Muscle layer of duodenum (tissue), 2 donors: ENCODE data around the gene PRR16.
"Not testable (repeated sequence)": the region's sequence is repeated elsewhere in the genome, so short reads cannot be mapped to it uniquely, and the experiment has no call there.

ENCODE experiments used
- H3K27ac ChIP-seq: one replicate; pipeline ENCODE4 v1.7.0; 2013; ENCODE audit warnings: mild to moderate bottlenecking, low read length
- H3K27me3 ChIP-seq: one replicate; pipeline ENCODE4 v1.7.0; 2013; ENCODE audit warnings: low read depth, mild to moderate bottlenecking, control low read depth, low read length
- H3K36me3 ChIP-seq, 2 donors: one replicate each; pipeline ENCODE4 v1.7.0; 2013; ENCODE audit warnings: low read length in 2 of 2, control low read depth in 1 of 2, mild to moderate bottlenecking in 1 of 2; ENCODE audit not compliant: insufficient read depth in 2 of 2, control insufficient read depth in 1 of 2
- H3K4me1 ChIP-seq, 2 donors: one replicate each; pipeline ENCODE4 v1.7.0; 2013; ENCODE audit warnings: low read length in 2 of 2, mild to moderate bottlenecking in 2 of 2, control low read depth in 1 of 2, moderate library complexity in 1 of 2; ENCODE audit not compliant: insufficient read depth in 2 of 2, control insufficient read depth in 1 of 2
- H3K4me3 ChIP-seq, 2 donors: one replicate each; pipeline ENCODE4 v1.7.0; 2013; ENCODE audit warnings: low read length in 2 of 2, low read depth in 1 of 2, mild to moderate bottlenecking in 1 of 2
- H3K9me3 ChIP-seq, 2 donors: one replicate each; pipeline ENCODE4 v1.7.0; 2013; ENCODE audit warnings: low read length in 2 of 2, control low read depth in 1 of 2, mild to moderate bottlenecking in 1 of 2; ENCODE audit not compliant: control insufficient read depth in 1 of 2
- donor health status: healthy.

Gene PRR16

DNA sequence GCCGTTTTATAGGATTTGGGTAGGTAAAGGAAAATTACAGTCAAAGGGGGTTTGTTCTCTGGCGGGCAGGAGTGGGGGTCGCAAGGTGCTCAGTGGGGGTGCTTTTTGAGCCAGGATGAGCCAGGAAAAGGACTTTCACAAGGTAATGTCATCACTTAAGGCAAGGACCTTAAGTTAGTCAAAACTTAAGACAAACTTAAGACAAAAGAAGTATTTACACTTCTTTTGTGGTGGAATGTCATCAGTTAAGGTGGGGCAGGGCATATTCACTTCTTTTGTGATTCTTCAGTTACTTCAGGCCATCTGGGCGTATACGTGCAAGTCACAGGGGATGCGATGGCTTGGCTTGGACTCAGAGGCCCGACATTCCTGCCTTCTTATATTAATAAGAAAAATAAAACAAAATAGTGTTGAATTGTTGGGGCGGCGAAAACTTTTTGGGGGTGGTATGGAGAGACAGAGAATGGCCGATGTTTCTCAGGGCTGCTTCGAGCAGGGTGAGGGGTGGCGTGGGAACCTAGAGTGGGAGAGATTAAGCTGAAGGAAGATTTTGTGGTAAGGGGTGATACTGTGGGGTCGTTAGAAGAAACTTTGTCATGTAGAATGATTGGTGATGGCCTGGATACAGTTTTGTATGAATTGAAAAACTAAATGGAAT lies 233.7 kb downstream of the PRR16 start:
- H3K27me3 ChIP-seq, H3K4me1 ChIP-seq, H3K36me3 ChIP-seq: not testable (repeated sequence)

DNA sequence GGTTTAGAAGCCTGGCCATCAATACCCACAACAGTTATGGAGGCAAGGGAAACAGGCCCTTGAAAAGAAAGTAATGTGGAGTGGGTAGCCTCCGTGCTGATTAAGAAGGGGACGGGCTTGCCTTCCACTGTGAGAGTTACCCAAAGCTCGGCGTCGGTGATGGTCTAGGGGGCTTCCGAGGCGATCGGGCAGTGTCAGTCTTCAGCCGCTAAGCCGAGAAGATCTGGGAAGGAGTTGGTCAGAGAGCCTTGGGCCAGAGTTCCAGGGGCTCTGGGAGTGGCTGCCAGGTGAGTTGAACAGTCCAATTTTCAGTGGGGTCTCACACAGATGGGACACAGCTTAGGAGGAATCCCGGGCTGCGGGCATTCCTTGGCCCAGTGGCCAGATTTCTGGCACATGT lies 236.6 kb downstream of the PRR16 start:
- H3K4me1 ChIP-seq, H3K9me3 ChIP-seq, H3K27me3 ChIP-seq, H3K27ac ChIP-seq, H3K4me3 ChIP-seq, H3K36me3 ChIP-seq: not testable (repeated sequence)

More for the DNA sequence above, 233.7 kb downstream of the PRR16 start:
- H3K27ac ChIP-seq, H3K9me3 ChIP-seq, H3K4me3 ChIP-seq: not testable (repeated sequence)

DNA sequence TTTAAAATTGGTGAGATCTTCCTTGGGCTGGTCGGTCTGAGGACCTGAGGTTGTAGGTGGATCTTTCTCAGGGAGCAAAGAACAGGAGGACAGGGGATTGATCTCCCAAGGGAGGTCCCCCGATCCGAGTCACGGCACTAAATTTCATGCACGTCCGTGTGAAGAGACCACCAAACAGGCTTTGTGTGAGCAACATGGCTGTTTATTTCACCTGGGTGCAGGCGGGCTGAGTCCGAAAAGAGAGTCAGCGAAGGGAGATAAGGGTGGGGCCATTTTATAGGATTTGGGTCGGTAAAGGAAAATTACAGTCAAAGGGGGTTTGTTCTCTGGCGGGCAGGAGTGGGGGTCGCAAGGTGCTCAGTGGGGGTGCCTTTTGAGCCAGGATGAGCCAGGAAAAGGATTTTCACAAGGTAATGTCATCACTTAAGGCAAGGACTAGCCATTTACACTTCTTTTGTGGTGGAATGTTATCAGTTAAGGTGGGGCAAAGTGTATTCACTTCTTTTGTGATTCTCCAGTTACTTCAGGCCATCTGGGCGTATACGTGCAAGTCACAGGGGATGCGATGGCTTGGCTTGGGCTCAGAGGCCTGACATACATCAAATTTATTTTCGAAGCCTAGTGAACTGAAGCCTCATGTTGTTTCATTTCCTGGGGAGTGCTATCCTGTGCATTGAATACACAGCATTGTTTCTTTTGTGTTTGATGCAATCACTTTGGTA lies 238.9 kb downstream of the PRR16 start:
- not testable (repeated sequence) for H3K27me3 ChIP-seq, H3K4me3 ChIP-seq, H3K9me3 ChIP-seq, H3K36me3 ChIP-seq, H3K27ac ChIP-seq, H3K4me1 ChIP-seq

DNA sequence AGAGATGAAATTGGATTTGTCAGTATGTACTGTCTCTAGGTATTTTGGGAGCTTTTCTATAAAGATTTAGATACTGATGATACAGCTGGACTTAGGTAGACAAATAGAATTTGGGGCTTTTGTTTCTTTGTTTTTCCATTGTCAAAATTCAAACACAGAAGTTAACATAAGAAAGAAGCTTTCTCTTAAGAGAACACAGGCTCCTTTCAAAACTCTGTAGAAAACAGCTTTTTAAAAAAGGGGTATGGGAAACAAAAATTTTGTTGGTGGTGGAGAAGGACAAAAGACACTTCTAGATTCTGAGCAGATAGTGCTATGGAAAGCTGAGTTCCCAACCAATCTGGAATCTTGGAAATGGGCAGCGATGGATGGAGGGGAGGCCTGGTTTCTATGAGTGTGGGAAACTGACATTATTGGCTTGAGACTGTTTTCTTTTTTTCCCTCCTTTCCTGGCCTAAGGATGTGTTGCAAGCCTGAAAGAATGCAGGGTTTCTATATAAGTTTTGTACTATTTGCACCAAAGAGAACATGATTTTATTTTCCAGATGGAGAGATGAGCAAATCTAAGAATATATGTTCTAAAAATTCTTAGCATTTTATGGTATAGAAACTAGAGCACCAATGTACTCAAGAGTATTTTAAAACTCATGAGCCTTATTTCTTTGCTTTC lies 240.0 kb downstream of the PRR16 start:
- H3K4me1 ChIP-seq = no peaks in the 10 kb centered on the region
- H3K27me3 ChIP-seq = no peaks in the 10 kb centered on the region
- H3K27ac ChIP-seq = no peak overlapping the region
- no peaks in the 10 kb centered on the region for H3K9me3 ChIP-seq
- H3K36me3 ChIP-seq = no peaks in the 10 kb centered on the region
- no peak overlapping the region for H3K4me3 ChIP-seq

DNA sequence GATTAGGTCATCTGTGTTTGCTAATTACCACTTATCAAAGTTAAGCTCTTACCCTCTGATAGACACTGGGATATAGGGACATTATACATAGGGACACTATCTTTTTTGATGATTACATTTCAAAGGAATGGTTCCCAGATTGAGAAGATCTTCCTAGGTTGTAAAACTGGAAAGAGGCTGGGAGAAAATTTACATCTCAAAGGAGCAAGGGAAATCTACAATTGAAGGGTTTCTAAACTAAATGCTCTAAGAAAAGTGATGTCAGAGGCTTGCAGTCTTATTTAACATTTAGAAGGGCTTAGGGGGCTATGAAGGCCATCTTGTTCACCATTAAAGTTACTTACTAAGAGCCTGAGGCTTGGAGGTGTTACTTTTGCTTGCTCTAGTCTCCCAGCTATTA lies 242.8 kb downstream of the PRR16 start:
- Histone ChIP-seq H3K36me3 (no peaks in the 10 kb centered on the region), H3K27ac (no peak overlapping the region), H3K9me3 (no peaks in the 10 kb centered on the region), H3K4me3 (no peak overlapping the region), H3K4me1 (no peaks in the 10 kb centered on the region), H3K27me3 (no peaks in the 10 kb centered on the region)

DNA sequence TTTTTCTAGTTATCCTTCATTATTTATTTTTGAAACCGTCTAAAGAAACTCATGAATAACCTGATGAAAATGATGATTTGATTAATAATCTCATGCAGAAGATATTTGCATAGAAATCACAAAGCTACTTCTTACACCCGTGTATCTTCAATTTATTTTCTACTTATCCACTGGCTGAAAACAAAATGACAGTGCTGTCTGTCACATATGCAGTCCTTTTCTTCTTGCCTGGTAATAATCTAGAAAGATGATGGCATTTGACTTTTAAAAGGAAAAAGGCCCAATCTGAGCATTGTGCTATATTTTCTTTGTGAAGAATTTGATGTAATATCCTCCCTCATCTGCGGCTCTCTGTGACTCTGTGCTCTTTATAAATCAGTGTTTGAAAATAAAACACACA lies 253.3 kb downstream of the PRR16 start:
- no peaks in the 10 kb centered on the region for H3K36me3 ChIP-seq
- H3K27ac ChIP-seq = no peak overlapping the region
- H3K9me3 ChIP-seq = no peaks in the 10 kb centered on the region
- no peaks in the 10 kb centered on the region for H3K27me3 ChIP-seq
- H3K4me3 ChIP-seq = no peak overlapping the region
- no peaks in the 10 kb centered on the region for H3K4me1 ChIP-seq

DNA sequence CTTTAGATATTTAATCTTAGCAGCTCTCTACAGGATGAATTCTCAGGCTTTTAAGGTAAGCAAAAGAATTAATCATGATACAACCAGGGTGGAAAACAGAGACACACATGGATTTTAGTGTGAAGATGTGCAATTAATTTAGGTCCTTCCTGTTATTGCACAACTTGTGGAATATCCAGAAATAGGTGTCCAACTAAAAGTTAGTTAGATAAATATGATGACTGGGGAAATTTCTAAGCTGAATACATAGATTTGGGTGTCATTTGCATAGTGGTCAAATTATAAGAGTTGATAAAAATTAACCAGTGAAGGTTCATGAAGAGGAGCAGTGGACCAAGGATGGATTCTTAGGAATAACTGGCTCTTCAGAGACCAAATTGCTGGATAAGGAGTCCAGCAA lies 266.1 kb downstream of the PRR16 start:
- Histone ChIP-seq H3K27ac (no peak overlapping the region), H3K4me1 (no peaks in the 10 kb centered on the region), H3K27me3 (no peaks in the 10 kb centered on the region), H3K4me3 (no peak overlapping the region), H3K36me3 (no peaks in the 10 kb centered on the region), H3K9me3 (no peaks in the 10 kb centered on the region)

DNA sequence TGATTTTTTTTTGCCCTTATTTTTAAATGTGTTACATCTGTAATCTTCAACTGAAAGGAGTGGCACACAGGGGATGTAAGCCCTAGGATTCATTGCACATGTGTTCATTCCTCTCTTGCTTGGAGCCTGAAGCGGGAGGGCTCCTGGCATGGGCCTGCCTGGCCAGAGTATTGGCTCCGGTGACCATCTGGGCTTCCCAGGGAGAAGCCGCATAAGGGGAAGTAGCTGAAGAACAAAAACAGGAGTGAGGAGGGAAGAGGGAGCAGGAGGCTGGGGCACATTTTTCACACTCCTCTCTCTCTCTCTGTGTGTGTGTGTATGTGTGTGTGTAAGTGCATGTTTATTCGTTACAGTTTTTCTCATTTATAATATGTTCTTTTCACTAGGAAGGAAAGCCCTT lies 269.9 kb downstream of the PRR16 start:
- no peaks in the 10 kb centered on the region for H3K36me3 ChIP-seq
- H3K4me1 ChIP-seq = no peaks in the 10 kb centered on the region
- no peak overlapping the region for H3K4me3 ChIP-seq
- no peaks in the 10 kb centered on the region for H3K9me3 ChIP-seq
- H3K27ac ChIP-seq = no peak overlapping the region
- no peaks in the 10 kb centered on the region for H3K27me3 ChIP-seq

DNA sequence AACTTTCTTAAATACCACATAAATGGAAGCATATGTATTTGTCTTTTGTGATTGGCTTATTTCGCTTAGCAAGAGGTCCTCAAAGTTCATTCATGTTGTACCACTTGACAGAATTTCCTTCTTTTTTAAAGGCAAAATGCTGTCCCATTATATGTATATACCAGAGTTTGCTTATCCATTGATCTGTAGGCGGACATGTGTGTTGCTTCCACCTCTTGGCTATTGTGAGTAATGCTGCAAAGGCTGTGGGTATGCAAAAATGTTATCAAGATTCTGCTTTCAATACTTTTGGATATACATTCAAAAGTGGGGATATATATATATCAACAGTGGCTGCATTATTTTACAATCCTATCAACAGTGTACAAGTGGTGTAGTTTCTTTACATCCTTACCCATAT lies 271.0 kb downstream of the PRR16 start:
- no peak overlapping the region for H3K27ac ChIP-seq
- no peaks in the 10 kb centered on the region for H3K27me3 ChIP-seq
- H3K4me1 ChIP-seq = no peaks in the 10 kb centered on the region
- H3K4me3 ChIP-seq = no peak overlapping the region
- H3K36me3 ChIP-seq = no peaks in the 10 kb centered on the region
- H3K9me3 ChIP-seq = no peaks in the 10 kb centered on the region
